Gastrocnemius medialis (tissue), 4 donors: ENCODE results near the gene CIZ1.
A peak's percentile ranks its signal among the peaks of the same experiment; 100 is the strongest.

ENCODE experiments used
- POLR2A ChIP-seq, 2 donors: fragments of 450-650 bp; IDR thresholded peaks; one replicate each; pipeline ENCODE4 v1.6.1; 2017; ENCODE audit warnings: antibody characterized with exemption in 2 of 2, mild to moderate bottlenecking in 2 of 2, moderate library complexity in 2 of 2
- TF ChIP-seq, protein P1 (sequence below), 5 experiments: fragments of 450-650 bp in 3 of 5; fragments of 200-600 bp in 2 of 5; sonication (generic) in 2 of 5; IDR thresholded peaks in 4 of 5; conservative IDR thresholded peaks in 1 of 5; 1 replicate in 4 of 5; 2 replicates in 1 of 5; pipeline ENCODE4 v1.5.1; 2016 to 2019; ENCODE audit warnings: antibody characterized with exemption in 5 of 5, mild to moderate bottlenecking in 3 of 5, moderate library complexity in 3 of 5

DNA sequence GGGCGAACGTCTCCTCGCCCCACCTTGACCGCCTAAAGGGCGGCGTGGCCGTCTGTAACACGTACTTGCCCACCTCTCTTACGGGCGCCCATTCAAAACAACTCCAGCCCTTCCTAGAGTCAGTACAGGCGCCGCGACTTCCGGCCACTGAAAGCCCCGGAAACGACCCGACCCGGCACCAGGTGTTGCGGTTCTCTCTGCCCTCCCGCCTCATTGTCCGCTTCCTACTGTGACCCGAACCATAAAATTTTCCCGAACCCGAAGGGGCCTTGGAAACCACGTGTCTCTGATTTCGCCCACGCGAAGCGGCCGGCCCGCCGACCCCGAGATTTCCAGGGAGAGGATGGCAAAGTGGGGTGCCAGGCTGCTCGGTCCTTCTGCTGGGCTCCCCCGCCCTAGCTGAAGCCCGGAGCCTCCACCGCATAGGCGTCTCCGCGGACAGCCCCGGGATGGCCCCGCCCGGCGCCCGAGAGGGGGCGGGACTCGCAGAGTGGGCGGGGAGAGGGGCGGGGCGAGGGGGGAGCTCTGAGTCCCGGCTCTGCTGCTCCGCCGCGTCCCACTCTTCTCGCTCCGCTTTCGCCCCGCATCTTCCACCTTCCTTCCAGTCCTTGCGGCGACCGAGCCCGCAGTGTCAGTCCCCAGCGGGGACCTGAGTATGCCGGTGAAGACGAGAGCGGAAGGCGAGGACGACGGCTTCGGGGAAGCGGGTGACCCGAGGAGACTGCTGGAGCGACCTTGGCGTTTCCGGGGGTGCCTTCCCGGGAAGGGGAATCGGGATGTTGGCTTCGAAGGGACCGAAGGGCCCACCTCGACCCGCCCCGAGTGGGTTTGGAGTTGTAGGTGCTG lies 63.2 kb downstream of the CIZ1 start:
- TF ChIP-seq POLR2A (IDR thresholded peaks at IDR 0.05): peak; percentile 27 to 64
- TF ChIP-seq, protein P1, sequence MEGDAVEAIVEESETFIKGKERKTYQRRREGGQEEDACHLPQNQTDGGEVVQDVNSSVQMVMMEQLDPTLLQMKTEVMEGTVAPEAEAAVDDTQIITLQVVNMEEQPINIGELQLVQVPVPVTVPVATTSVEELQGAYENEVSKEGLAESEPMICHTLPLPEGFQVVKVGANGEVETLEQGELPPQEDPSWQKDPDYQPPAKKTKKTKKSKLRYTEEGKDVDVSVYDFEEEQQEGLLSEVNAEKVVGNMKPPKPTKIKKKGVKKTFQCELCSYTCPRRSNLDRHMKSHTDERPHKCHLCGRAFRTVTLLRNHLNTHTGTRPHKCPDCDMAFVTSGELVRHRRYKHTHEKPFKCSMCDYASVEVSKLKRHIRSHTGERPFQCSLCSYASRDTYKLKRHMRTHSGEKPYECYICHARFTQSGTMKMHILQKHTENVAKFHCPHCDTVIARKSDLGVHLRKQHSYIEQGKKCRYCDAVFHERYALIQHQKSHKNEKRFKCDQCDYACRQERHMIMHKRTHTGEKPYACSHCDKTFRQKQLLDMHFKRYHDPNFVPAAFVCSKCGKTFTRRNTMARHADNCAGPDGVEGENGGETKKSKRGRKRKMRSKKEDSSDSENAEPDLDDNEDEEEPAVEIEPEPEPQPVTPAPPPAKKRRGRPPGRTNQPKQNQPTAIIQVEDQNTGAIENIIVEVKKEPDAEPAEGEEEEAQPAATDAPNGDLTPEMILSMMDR (IDR thresholded peaks at IDR 0.05 in 4 of 5, conservative IDR thresholded peaks at IDR 0.05 in 1 of 5): no peak
